HG03469 (cell line): Measurements from ENCODE around the gene TTC24.
"Not testable (repeated sequence)": the region's sequence is repeated elsewhere in the genome, so short reads cannot be mapped to it uniquely, and the experiment has no call there.

ENCODE experiments used
- ATAC-seq: cut with Tn5 transposase; IDR thresholded peaks from one replicate; pipeline ENCODE4 v1.9.1; 2021; ENCODE audit warnings: mild to moderate bottlenecking, moderate library complexity, moderate number of reproducible peaks; ENCODE audit not compliant: unreplicated experiment

The TTC24 gene

DNA sequence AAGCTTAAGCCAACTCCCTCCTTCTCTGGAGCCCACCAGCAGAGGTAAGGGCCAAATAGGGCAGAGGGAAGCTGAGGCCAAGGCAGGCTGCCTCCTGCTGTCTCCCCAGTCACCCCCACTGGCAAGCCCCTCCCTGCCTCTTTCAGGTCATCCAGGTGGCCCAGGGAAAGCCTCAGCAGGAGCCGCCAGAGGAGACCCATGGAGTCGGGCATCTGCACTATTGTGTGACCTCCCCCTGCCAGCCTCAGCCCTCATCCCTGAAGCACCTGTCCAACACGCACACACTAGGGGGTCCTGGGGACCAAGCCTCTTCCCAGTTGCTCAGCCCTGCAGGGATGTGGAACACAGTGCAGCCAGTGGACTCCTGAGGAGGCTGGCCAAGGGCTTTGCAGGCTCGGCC is 6.8 kb downstream of the TTC24 start:
- no peak for ATAC-seq

DNA sequence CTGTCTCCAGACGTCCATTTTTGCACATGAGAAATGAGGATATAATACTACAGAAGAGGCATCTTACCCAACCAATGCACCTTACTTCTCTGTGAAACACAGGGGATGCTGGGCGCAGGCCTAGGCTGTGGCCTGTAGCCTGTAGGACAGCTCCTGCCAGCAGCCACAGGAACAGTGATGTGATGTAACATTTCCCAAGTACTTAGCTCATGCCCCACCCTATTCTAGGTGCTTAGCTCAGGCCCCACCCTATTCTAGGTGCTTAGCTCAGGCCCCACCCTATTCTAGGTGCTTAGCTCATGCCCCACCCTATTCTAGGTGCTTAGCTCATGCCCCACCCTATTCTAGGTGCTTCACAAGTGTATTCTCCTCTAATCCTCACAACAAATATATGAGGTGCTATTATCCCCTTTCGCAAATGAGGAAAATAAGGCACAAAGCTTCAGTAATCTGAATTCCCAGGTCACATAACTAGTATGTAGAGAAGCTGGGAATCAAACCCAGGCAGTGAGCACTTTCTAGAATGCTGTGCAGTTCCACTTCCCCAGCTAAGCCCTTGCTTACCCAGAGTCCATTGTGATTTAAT is 7.5 kb downstream of the TTC24 start:
- ATAC-seq, result no peak

DNA sequence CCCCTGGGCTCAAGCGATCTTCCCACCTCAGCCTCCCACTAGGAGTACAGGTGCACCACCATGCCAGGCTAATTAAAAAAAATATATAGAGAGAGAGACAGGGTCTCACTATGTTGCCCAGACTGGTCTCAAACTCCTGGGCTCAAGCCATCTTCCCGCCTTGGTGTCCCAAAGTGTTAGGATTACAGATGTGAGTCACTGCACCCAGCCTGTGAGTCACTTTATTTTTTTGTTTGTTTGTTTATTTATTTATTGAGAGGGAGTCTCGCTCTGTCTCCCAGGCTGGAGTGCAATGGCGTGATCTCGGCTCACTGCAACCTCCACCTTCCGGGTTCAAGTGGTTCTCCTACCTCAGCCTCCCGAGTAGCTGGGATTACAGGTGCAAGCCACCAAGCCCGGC is 8.4 kb downstream of the TTC24 start:
- not testable (repeated sequence) for ATAC-seq

DNA sequence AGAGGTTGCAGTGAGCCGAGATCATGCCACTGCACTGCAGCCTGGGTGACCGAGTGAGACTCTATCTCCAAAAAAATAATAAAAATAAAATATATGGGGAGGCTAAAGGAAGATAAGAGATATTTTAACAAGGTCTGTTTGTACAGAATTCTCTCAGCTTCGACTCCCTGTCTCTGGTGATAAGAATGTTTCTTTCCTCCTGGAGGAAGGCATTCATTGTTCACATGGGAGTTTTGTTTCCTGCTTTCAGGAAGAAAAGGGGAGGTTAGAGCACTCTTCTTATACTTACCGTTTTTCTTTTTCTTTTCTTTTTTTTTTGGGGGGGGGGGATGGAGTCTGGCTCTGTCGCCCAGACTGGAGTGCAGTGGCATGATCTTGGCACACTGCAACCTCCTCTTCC is 10.0 kb downstream of the TTC24 start:
- ATAC-seq, result no peak

DNA sequence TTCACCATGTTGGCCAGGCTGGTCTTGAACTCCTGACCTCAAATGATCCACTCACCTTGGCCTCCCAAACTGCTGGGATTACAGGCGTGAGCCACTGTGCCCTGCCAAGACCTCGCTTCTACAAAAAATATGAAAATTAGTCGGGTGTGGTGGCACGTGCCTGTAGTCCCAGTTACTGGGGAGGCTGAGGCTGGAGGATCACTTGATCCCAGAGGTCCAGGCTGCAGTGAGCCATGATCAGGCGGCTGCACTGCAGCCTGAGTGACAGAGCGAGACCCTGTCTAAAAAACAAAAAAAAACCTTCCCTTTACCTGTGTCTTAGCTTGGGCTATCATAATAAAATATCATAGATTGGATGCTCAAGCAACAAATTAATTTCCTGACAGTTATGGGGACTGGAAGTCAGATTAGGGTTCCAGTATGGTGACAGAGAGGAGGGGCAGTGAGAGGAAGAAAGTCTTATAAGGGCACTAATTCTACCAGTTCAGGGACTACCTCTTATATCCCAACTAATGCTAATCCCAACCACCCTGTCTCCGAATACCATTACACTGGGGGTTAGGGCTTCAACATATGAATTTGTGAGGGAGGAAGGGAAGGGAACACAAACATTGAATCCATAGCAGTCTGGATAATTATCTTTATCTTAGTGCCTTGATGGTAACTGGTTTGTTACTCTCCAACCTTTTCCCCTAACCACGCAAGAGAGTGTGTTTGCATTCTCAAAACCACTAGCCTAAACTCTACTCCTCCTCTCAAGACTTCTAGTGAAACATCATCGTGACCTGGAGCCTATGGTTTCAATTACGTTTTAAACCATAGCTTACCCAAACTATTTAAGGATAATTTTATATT is 11.0 kb downstream of the TTC24 start:
- ATAC-seq, result no peak

DNA sequence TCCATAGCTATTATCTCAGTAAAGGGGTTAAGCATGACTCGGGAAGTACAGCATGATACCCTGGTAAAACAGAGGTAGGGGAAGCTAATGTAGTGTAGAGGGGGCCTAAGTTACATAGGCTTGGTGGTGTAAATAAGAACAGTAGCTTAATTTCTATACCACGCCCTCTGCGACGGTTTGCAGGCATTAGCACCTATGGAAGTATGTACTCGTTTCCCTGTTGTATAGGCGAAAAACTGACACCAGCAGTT is 11.6 kb downstream of the TTC24 start:
- ATAC-seq, result no peak

DNA sequence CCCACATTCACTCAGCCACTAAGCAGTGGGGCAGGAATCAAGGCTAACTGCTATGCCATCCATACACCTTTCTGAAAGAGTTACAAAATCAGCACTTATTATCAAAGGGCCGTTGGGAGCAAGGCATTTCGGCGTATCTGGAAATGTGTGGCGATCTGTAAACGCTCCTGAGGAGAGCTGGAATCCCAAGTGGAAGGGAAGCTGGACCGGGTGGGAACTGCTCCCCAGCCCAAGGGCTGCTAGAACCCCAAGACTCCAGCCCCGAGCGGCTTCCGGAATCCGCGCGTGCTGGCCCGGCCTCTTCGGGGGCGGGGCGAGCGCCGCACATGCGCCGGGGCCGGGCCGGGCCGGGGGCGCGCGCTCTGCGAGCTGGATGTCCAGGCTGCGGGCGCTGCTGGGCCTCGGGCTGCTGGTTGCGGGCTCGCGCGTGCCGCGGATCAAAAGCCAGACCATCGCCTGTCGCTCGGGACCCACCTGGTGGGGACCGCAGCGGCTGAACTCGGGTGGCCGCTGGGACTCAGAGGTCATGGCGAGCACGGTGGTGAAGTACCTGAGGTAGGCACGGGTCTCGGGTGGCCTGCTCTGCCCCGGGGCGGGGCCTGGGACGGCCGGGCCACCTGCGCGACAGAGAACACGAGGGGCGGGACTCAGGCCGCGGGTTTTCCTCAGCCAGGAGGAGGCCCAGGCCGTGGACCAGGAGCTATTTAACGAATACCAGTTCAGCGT is 12.1 kb downstream of the TTC24 start, which contains the start of gene NAXE:
TSS of gene NAXE (plus strand) at position 345 of the 726 bp plus-strand sequence. CDS start at position 374, 29 bp downstream.
- ATAC-seq, result peak; percentile 58

DNA sequence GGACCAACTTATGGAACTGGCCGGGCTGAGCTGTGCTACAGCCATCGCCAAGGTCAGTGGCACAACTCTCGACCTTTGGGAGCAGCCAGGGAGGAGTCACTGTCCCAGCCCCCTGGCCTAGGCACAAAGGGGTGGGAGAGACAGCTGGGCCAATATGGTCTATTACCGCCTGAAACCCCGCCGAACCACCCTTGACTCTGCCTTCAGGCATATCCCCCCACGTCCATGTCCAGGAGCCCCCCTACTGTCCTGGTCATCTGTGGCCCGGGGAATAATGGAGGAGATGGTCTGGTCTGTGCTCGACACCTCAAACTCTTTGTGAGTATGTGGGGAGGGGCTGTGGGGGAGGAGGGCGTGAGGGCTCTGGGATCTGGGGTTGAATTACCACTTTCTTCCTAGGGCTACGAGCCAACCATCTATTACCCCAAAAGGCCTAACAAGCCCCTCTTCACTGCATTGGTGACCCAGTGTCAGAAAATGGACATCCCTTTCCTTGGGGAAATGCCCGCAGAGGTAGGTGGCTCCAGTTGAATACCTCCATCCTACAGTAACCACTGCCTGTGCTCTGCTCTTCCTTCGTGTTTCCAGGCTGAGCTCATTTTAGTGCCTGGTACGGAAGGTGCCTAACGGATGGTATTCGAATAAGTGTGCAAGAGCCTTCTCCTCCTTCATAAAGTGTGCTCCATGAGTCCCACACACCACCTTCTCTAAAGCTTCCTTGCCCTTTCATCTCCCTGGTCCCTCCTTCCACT is 12.8 kb downstream of the TTC24 start:
- ATAC-seq, result no peak

DNA sequence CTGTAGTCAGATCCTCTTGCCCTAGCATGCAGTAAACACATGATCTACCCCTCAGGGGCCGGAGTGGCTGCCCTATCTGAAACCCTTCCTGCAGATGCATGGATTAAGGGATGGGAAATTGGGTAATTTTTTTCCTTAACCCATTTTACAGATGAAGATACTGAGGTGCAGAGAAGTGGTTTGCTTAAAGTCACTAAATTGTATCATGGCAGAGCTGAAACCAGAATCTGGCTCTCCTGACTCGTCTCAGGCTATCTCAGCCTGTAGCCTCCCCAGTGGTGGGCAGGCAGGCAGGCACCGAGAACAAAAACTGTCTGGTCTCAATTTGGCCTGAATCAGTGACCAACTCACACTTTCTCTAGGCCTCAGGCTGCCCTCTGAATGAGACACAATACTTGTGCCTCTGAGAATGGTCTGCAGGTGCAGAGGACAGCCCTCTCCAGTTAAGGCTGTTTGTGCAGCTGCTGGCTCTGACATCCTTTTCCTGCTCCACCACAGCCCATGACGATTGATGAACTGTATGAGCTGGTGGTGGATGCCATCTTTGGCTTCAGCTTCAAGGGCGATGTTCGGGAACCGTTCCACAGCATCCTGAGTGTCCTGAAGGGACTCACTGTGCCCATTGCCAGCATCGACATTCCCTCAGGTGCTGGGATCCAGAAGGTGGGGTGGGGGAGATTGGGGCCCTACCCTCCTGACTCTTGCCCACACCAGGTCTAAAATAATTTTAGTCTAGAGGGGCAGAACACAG is 13.6 kb downstream of the TTC24 start:
- ATAC-seq, result no peak

DNA sequence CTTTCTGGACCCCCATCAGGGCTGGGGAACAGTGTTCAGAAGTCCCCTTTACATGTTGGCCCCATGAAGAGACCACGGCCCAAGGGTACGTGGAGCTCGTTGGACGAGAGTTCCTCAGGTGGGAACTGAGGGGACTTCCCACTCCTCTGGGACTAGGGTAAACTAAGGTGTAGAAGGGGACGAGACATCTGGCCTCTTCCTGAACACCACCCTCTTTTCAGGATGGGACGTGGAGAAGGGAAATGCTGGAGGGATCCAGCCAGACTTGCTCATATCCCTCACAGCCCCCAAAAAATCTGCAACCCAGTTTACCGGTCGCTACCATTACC is 14.1 kb downstream of the TTC24 start:
- no peak for ATAC-seq

DNA sequence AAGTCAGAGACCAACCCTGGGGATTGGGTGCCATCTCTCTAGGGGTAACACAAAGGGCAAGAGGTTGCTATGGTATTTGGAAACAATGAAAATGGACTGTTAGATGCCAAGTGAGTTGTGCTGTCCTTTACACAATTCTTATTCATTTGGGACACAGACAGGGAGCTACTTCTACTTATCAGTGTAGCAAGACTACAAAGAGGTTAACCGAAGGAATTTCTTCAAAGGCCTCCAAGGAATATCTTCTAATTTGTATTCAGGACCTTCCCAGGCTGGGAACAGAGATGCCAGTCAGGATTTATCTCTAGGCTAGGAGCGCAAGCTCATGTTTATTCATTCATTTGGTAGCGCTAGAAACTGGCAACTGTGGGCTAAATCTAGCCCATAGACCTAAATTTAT is 14.7 kb downstream of the TTC24 start:
- no peak for ATAC-seq

DNA sequence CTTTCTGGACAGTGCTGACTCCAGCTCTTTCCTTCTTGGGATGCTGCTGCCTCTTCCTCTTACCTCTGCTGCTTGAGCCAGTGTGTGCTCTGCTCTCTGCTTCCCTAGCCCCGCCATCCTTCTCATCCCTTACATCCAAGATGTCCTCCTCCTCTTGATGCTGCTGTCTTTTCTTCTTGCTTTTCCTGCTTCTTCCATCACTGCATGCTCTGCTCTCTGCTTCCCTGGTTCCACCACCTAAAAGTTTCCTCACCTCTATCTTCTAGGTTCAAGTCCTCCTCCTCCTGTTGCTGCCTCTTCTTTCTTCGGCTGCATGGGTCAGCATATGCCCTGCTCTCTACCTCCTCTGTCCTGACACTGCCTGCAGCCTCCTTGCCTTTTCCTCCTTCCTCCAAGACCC is 15.5 kb downstream of the TTC24 start:
- no peak for ATAC-seq

DNA sequence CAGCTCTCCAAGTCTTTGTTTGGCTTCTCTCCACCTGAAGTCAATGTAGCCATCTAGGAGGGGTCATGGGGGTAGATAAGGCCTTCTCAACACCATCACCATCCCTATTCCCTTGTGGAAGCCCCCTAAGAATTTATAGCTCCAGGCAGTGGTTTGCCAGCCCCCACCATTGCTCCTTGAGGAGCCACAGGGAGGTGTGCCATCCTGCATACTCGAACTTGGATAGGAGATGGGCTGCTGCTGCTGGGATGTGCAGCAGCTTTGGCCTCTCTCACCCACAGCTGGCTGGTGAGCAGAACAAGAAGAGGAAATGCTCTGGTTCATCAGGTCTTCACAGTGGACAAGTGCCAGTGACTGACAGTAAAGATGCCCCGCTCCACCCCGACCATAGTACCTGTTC is 16.9 kb downstream of the TTC24 start:
- no peak for ATAC-seq

DNA sequence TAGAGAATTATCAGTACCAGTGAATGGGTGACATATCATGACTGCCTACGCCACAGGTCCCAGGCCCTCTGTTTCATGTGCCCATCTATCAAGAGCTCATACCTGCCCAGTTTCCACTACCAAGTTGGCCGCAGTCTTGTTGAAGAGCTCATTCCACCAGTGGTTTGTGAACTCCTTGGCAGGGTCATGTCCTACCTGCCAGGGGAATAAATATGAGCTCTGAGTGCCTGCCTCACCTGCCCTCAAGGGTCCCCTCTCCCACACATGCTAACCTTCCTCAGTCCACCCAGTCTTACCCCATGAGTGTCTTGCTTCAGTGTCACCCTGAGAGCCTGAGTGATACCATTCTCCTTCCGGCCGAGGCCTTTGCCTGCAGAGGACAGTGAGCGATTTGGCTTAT is 18.6 kb downstream of the TTC24 start:
- no peak for ATAC-seq

DNA sequence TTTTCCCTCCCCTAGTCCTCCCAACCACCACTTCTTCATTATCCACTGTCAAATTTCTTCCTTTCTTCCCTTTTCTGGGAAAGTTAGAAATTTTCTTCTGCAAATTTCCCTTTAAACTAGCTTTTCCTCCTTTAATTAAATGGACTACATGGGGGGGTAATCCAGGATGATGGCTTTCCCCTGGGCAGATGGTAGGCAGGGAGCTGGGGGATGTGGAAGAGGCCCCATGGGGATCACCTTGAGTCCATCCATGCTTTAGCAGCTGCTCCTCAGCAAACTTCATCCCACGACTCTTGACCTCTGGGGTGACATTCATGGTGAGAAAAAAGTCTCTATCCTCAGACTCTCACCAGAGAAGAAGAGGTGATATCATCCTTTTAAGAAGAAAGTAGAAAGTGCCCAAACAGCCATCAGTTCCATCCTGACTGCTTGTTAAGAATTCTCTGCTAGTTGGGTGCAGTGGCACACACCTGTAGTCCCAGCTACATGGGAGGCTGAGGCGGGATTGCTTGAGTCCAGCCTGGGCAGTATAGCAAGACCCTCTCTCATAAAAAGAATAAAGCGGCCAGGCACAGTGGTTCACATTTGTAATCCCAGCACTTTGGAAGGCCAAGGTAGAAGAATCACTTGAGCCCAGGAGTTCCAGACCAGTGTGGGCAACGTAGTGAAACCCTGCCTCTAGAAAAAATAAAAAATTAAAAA is 19.4 kb downstream of the TTC24 start:
- ATAC-seq, result no peak

DNA sequence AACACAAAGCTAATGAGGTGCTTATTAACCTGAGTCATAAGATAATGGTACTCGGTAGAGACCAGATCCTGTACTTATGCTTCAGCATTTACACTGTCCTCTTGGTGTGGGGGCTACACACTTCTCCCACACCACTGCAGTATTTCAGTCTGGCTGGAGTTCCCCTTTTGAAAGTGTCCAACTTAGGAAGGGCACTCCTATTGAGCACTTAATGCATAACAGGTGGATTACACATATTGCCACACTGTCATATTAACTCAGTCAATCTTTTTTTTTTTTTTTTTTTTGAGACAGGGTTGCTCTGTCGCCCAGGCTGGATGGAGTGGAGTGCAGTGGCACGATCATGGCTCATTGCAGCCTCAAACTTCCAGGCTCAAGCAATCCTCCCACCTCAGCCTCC is 20.3 kb downstream of the TTC24 start:
- ATAC-seq, result no peak

DNA sequence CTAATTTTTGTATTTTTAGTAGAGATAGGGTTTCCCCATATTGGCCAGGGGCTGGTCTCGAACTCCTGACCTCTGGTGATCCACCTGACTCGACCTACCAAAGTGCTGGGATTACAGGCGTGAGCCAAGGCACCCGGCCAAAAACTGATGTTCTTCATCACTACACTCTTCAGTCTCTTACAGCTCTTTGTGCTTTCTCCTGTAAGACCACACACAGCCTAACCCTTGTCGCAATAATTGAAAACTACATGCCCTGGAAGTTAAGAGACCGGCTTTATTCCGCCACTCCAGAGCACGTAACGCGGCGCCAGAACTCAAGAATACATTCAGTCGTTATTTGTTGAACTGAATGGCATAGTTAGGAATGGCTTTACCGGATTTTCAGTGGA is 21.2 kb downstream of the TTC24 start:
- ATAC-seq, result no peak

DNA sequence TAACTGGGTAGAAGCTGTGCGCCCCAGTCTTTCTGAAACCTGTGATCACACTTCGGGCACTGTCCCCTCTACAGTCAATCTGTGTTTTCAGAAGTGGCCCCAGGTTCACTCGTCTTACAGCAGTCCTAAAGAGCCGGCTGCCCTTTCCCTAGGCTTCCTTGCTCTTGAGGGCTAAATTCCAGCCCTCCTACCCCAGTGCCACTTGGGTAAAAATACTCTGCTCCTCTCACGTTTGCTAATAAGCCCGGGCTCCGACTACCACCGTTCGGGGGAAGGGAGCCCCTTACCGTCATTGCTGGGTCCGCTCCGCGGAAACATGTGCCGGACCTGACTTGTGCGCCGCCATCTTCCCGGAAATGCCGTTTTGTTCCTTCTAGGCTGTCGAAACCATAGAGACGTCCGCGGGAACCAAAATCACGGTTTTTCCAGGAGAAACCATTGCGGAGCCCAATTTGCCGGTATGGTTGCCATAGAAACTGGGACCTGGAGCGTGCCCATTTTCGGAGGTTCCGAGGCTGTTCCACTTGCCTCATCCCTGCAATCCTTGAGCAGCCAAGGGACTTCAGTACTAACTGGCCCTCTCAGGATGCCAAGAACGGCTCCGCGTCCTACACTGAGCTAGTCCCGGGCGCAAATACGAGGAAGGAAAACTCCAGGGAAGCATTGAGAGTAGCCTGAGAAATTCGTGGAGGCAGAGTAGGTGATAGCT is 21.8 kb downstream of the TTC24 start, which contains the start of gene GPATCH4:
TSS of gene GPATCH4 (minus strand) at position 358 of the 709 bp plus-strand sequence.
- no peak for ATAC-seq

DNA sequence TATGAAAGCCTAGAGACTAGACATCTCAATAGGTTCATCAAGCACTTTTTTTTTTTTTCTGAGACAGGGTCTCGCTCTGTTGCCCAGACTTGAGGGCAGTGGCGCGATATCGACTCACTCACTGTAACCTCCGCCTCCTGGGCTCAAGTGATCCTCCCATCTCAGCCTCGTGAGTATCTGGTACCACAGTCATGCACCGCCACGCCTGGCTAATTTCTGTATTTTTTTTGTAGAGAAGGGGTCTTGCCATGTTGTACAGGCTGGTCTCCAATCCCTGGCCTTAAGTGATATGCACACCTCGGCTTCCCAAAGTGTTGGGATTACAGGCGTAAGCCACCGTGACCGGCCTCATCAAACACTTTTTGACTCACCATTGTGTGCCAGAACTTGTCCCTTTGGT is 22.4 kb downstream of the TTC24 start:
- no peak for ATAC-seq
